ENCODE measurements around the gene AFF3. TPM values are rescaled to one million over a fixed set of nuclear protein-coding genes. Genes with fewer than 3 reads are reported as not detected.

Gene AFF3
- total and polyA plus RNA-seq, 2 of the 8 experiments (the other 6 are each of a cell fraction or from before 2014, with no cell fraction given) = 0.27 to 3.0 TPM

DNA sequence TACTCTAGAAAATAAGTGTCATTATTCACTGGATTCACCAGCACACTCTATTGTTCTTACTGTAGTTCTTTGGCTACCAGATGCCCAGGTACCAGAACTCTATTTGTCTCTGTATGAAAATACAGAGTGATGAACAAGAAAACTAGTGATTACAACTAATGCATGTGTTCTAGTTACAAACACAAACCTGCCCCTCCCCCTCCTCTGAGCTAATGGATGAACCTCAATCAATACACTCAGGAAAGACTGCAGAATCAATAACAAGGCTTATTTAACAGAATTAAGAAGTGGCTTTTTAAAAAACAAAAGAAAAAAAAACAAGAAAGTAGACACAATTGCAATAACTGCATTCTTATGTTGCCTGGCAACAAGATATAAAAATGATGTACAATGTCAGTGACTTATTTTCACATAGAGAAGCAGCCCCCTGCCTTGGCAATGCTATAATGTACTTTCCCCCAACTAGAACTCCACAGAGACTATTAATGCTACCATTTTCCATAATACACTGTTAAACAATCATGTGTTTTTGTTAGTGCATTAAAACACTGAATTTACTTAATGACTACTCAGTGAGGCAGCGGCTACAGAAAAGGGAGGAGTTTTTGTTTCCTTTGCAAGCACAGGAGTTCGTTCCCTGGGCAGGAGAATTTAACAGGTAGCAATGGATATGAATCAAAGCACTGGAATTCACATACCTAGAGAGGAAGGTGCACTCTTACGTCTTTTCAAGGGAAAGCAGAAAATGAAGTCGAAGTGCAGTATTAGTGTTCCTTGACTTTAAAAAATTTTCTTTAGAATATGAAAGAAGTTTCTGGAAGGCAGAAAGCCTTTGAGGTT is 333.8 kb downstream of the AFF3 start (continued):
- TF ChIP-seq KDM4A (IDR thresholded peaks at IDR 0.05; ENCODE audit: low read depth, low read length, severe bottlenecking) (no peak), FOSL1 (IDR thresholded peaks at IDR 0.05; ENCODE audit: insufficient read depth, low read depth, low read length) (no peak), YY1 (IDR thresholded peaks at IDR 0.05; ENCODE audit: low read depth, low read length) (no peak), POU5F1 (IDR thresholded peaks at IDR 0.05; ENCODE audit: low read depth, low read length) (no peak)
